Sigmoid colon (tissue), 3 donors: ENCODE measurements around the gene HLA-DQB1.

ENCODE experiments used
- CTCF ChIP-seq, 4 experiments: fragments of 450-650 bp in 3 of 4; fragments of 200-600 bp in 1 of 4; IDR thresholded peaks; one replicate each; pipeline ENCODE4 v1.5.1; 2016 to 2019; ENCODE audit warnings: antibody characterized with exemption in 4 of 4, mild to moderate bottlenecking in 3 of 4, moderate library complexity in 2 of 4
- POLR2A ChIP-seq, 2 donors: fragments of 450-650 bp; IDR thresholded peaks; one replicate each; pipeline ENCODE4 v1.6.1; 2016; ENCODE audit warnings: antibody characterized with exemption in 2 of 2, mild to moderate bottlenecking in 2 of 2, moderate library complexity in 2 of 2

- no peak for TF ChIP-seq POLR2A (IDR thresholded peaks at IDR 0.05)
- TF ChIP-seq CTCF (IDR thresholded peaks at IDR 0.05): no peak
Measured at GRCh38 chr6:32679492-32679891, 13.0 kb upstream of the HLA-DQB1 start.
